ENCODE data around the gene UBE2G2.
"Not testable (repeated sequence)": the region's sequence is repeated elsewhere in the genome, so short reads cannot be mapped to it uniquely, and the experiment has no call there.

The UBE2G2 gene

DNA sequence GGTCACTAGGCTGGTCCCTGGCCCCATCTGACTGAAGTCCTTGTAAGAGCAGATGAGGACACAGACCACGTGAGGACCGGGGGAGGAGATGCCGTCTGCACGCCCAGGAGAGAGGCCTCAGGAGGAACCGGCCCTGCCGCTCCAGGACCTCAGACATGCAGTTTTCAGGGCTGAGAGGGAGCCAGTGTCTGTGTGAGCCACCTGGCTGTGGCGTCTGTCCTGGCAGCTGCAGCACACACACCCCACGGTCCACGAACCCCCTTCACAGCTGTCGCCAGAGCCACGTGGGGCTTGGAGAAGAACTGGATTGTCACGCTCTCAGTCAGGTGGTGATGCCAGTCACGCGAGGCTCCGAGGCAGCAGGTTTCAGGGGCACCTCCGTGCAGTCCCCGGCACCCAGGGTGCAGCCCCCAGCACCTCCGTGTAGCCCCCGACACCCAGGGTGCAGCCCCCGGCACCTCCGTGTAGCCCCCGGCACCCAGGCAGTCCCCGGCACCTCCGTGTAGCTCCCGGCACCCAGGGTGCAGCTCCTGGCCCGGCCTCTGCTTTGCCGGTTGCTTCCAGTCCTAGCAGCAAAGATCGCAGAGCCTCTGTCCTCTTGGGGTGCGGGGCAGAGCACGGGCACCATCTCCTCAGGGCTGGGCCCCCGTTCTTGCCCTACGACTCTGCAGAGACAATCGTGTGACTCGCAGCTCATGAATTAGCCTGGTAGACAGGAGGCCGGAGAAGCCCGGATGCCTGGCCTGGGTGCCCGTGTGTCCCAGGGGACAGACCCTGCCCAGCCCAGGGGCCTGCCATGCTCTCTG is 35.2 kb upstream of the UBE2G2 start:
- no peak for DNase-seq (ENCODE audit: low read depth in 3 of 3, low spot score in 1 of 3)

DNA sequence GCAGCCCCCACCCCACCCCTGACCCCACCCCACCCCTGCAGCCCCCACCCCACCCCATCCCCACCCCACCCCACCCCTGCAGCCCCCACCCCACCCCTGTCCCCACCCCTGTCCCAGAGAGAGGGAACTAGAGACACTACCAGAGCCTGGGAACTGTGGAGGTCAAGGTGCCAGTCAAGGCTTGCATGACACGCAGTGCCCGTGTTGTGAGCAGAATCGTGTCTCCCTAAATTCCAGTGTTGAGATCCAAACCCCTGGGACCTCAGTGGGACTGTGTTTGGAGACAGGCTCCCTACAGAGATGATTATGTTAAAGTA is 34.7 kb upstream of the UBE2G2 start:
- DNase-seq (ENCODE audit: low read depth in 3 of 3, low spot score in 1 of 3): no peak

DNA sequence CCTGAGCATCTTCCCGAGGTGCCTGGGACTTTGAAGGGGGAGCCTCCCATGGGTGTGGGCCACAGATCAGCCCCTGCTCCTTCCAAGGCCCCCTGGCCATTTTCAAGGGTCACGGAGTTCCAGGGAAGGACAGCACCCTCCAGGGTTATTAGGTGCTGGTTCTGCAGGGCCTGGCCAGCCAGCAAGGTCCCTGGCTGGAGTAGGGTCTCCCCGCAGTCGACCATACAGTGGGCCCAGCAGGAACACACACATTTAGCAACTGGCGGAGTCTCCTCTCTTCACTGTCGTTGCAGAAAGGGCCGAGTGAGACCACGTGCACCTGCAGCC is 34.0 kb upstream of the UBE2G2 start:
- no peak for DNase-seq (ENCODE audit: low read depth in 3 of 3, low spot score in 1 of 3)

DNA sequence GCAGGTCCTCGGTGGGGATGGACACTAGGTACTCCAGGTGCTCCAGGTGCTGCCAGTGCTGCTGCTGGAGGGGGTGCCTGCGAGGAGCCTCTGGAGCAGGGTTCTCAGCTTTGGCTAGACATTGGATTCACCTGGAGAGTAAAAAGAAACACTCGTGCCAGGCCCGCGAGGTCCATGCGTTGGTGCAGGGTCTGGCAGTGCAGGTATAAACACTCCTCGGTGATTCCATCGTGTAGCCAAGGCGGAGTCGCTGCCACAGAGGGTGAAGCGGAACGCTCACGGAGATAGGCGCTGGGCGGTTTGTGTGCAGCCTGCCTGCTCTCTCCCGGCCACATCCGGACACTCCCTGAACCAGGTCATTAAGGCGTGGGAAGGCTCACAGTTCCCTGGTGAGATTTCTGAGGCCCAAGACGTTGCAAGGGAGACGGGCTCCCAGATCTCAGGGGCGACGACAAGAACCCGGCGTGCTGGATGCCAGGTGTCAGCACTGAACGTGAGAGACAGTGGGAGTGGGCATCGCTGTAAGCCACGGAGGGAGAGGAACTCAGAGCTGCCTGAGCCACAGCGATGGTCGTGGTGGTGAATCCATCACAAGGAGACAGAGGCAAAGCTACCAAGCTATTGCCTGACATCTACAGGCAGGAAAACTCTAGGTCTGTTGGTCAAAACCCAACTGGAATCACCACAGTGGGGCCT is 33.5 kb upstream of the UBE2G2 start:
- no peak for DNase-seq (ENCODE audit: low read depth in 3 of 3, low spot score in 1 of 3)

DNA sequence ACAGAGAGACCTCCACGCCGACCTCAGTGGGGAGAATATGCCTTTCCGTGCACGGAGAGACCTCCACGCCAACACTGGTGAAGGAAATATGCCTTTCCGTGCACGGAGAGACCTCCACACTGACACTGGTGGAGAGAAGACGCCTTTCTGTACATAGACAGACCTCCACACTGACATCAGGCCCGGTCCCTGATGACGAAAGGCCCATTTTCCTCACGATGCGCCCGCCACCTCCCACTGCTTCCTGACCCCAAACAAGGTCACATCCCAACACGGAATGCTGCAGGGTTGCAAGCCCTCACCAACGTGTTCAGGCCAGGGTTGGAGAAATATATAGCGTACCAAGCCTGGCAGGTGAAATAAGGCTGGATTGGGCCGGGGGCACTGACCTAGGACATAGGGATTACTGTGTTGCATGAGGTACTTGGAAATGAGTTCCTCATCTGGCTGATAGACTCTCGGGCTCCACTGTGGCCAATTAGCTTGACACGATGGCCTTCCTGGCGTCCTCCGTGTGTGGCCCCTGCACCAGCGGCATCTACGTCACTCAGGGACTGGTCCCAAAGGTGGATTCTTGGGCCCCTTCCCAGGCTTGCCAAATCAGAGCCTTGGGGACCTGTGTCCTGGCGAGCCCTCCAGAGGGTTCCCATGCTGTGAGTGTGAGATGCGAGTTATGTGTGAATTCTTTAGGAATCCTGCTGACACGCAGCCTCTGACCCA is 32.8 kb upstream of the UBE2G2 start:
- DNase-seq (ENCODE audit: low read depth in 3 of 3, low spot score in 1 of 3): no peak

DNA sequence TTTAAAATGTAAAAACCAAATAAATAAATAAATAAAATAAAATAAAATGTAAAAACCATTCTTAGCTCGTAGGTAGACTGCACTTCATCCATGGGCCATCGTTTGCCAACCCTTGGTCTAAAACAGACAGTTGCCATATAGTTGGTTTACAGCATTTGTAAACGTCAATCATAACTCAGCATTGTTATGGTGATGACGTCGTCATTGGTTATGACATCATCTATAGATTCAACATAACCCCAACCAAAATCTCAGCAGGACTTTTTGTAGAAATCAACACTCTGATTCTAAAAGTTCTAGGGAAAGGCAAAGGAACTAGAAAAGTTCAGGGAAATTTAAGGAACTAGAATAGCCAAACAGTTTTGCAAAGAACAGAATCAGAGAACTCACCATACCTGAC is 32.0 kb upstream of the UBE2G2 start:
- DNase-seq (ENCODE audit: low read depth in 3 of 3, low spot score in 1 of 3): no peak

DNA sequence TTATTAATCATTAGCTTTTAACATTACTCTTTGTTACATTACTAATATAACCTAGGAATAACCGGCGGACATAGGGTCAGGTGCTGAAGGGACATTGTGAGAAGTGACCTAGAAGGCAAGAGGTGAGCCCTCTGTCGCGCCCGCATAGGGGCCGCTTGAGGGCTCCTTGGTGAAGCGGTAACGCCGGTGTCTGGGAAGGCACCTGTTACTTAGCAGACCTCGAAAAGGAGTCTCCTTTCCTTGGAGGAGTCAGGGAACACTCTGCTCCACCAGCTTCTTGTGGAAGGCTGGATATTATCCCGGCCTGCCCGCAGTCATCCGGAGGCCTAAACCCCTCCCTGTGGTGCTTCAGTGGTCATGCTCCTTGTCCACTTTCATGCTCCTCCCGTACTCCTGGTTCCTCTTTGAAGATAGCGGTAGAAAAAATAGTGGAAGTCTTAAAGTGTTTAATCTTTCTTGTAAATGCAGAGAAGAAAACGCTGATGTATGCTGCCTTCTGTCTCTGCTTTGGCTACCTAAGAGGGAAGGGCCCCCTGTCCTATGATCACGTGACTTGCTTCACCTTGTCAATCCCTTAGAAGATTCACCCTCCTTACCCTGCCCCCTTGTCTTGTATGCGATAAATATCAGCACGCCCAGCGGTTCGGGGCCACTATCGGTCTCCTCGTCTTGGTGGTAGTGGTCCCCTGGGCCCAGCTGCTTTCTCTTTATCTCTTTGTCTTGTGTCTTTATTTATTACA is 31.1 kb upstream of the UBE2G2 start:
- DNase-seq (ENCODE audit: low read depth in 3 of 3, low spot score in 1 of 3): not testable (repeated sequence)

DNA sequence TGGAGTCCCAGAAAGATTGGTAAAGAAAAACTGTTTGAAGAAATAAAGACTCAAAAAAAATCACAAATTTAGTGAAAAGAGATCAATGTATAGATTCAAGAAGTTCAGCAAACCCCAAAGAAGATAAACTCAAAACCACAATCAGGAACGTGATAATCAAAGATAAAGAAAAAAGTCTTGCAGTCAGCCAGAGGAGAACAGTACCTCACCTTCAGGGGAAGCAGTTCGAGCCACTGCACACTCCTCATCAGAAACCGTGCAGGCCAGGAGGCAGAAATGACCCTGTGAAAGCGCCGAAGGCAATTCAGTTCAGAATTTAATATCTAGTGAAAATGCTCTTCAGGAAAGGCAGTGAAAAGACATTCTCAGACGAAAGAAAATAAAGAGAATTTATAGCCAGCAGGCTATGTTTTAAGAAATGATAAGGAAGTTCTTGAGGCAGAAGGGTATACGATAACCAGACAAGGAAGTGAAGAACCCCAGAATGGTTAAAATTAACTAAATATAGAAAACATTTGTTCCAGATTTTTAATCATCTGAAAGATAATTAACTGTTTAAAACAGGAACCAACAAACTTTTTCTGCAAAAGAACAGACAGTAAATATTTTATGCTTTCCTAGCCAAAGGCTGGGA is 29.7 kb upstream of the UBE2G2 start:
- no peak for DNase-seq (ENCODE audit: low read depth in 3 of 3, low spot score in 1 of 3)

DNA sequence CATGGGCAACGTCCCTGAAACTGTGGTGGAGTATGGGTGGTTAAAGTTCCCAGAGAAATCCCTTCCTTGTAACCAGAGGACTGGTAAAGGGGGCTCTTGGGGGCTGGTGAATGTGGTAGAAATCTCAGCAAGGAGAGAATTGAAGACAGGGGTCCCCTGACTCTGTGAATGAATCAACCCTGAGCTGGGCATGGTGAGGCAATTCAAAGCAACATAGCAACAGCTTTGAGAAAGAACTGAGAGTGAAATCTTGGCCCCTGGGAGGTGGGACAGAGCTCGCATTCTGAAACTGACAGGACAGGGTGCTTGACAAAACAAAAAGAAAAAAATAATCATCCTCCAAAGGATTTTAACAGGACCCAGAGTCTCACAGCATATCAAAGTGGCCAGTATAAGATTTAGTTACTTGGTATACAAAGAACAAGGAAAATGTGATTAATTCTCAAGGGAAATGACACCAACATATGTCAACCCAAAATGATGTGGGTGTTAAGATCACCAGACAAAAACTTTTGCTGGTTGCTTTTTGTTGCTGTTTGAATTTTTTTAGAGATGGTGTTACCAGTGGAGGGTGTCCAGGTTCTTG is 28.0 kb upstream of the UBE2G2 start:
- DNase-seq (ENCODE audit: low read depth in 3 of 3, low spot score in 1 of 3): no peak

DNA sequence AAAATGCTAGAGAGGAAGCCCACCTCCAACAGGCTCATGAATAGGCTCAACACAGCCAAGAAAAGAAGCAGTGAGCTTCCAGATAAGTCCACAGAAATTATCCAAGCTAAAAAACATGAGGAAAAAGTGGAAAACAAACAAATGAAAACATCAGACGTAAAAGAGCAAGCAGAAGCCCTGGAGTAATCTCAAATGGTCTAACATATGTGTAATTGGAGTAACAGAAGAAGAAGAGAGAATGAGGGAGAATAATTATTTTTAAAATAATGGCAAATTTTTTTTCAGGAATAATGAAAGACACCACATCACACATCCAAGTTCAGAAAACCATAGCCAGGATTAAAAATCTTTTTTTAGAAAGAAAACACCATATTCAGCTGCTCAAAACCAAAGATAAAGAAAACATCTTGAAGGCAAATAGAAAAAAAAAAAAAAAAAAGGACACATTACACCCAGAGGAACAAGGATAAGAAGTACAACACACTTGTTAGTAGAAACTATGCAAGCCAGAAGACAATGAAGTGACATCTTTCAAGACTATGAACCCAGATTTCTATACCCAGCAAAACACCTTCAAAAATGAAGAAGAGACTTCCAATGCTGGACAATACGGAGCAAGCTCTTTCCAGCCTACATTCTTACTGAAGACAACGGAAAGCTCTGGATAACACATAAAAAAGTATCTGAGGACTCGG is 26.9 kb upstream of the UBE2G2 start:
- DNase-seq (ENCODE audit: low read depth in 3 of 3, low spot score in 1 of 3): no peak

DNA sequence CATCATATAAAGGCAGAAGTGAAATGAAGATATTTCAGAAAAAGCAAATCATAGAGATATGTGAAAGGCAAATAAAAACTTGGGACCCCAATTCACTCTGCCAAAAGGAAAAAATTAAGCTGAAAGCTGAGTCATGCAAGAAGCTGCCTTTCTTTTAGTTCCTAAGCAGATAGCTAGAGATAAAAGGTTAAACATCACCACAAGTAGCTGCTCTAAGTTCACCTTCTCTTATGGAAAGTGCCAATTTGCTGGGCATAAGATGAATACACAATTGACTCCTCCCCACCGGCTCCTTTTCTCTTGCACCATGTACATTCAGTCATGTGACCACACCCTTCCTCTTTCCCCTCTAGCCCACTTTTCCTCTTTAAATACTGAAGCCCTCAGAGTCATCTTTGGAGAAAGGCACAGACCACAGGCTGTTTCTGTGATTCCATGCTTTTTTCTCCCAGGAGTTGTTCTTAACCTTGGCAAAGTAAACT is 21.6 kb upstream of the UBE2G2 start:
- DNase-seq (ENCODE audit: low read depth in 3 of 3, low spot score in 1 of 3): no peak

DNA sequence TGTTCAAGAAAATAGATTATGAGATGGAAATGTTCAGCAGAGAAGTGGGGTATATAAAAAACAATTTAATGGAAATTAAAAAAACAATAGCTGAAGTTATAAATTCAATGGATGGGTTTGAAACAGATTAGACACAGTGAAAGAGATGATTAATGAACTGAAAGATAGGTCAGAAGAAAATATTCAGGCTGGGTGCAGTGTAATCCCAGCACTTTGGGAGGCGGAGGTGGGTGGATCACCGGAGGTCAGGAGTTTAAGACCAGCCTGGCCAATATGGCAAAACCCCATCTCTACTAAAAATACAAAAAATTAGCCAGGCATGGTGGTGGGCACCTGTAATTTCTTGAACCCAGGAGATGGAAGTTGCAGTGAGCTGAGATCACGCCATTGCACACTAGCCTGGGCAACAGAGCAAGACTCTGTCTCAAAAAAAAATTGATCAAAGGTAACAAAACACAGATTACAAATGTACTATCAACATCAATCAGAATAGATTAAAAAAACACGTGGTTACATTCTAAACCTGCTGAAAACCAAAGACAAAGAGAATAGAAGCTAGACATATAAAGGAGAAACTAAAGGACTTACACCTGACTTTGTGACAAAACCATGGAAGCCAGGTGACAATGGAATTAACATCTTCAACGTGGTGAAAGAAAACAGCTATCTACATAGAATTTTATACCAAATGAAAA is 21.0 kb upstream of the UBE2G2 start:
- DNase-seq (ENCODE audit: low read depth in 3 of 3, low spot score in 1 of 3): no peak

DNA sequence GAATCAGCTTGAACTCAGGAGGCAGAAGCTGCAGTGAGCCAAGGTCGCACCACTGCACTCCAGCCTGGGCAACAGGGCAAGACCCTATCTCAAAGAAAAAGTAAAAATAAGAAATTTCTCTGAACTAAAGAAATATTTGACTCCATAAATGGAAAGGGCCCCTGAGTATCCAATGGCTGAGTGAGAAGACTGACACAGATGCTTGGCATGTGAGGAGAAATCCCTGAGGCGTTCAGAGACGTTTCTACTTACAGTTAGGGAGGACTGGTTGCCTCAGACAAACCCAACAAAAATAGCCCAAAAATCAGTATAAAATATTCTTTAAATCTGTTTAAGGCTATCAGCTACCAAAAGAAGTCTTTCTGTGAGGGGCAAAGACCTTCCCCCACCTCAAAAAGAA is 19.2 kb upstream of the UBE2G2 start:
- DNase-seq (ENCODE audit: low read depth in 3 of 3, low spot score in 1 of 3): no peak

DNA sequence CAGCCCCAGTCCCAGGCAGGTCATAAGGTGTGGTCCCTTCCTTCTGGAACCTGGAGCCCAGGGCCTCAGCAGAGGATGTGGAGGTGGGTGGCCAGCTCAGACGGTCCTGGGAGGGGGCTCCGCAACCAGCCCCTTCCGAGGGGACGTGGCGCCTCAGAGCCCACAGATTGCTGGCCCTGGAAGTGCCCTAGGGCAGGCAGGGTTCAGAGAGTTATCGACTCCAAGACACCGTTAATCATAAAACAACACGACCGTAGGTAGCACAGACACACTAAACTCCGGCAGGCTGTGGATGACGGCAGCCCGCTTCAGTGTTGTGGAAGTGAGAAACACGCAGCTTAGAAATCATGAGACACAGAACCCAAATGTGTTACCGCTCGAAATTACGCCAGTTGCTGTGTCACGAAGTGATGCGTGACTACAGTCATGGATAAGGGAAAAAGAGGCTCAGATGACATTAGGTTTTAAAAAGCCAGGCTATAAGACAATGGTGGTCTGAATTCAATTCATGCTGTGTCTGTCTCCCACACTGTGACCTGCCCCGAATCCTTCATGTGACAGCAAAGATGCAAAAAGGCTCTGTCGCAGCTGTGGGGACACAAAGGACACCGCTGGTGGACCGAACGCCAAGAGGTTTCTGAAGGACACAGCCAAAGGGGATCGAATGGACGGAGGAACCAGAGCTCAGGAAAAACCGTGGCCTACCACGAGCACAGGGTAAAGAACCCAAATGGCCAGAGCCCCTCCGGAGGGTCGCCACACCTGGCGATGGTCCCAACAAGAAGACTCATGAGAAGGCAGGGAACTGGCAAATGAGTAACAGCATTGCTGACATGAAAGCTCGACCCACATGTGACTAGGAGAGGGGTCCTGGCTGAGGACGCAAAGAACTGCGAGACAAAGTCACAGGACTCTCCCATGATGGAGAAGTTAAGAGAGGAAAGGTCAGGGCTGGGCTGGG is 17.9 kb upstream of the UBE2G2 start:
- no peak for DNase-seq (ENCODE audit: low read depth in 3 of 3, low spot score in 1 of 3)

DNA sequence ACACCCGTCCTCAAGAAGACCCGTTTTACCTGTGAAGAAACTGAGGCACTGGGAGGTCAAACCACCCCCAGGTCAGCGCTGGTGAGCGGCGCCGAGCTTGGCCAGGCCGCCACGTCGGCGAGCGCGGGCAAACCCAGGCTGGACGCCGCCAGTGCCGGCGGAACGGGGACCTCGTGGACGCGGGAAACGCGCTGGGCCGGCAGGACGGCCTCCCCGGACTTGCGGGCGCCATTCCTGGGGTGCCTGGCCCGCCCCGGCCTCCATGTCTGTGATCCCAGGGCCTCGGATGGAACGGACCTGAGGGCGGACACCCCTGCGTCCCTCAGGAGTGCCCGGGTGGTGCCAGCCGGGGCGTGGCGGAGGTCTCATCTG is 17.0 kb upstream of the UBE2G2 start:
- DNase-seq (ENCODE audit: low read depth in 3 of 3, low spot score in 1 of 3): no peak

DNA sequence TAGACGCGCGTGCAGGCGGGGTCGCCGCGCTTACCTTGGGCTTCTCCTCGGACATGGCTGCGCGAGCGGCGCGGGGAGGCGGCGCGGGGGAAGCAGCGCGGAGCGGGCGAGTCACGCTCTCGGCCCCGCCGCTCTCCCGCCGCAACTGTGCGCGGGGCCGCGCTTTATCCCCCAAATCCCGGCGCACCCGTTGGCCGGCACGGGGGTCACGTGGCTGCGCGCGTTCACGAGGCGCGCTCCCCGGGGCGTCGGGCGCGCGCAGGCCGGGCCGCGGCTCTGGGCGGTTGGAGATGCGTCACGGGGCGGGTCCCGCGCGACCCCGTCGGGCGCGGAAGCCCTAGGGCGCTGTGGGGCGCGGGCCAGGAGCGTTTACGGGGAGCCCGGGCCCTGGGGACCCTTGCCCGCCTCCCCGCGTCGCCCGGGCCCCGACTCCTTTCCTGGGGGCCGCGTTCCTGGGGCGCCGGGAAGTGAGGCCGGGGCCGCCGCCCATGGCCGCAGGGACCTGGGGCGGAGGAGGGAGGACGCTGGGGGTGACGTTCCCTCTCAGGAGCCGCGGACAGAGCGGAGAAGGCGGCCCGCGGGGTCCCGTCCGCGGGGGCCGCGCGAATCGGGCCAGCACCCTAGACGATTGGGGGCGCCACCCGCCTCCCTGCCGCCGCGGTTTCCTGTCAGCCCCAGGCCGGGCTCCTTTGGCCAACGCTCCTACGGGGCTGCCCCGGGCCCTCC is 16.5 kb upstream of the UBE2G2 start, which contains the start of gene SUMO3:
TSS of gene SUMO3 (minus strand) at position 149 of the 726 bp plus-strand sequence. CDS start at position 55, 94 bp downstream.
- peak; percentile 62 to 81 (median 79) for DNase-seq (ENCODE audit: low read depth in 3 of 3, low spot score in 1 of 3)

DNA sequence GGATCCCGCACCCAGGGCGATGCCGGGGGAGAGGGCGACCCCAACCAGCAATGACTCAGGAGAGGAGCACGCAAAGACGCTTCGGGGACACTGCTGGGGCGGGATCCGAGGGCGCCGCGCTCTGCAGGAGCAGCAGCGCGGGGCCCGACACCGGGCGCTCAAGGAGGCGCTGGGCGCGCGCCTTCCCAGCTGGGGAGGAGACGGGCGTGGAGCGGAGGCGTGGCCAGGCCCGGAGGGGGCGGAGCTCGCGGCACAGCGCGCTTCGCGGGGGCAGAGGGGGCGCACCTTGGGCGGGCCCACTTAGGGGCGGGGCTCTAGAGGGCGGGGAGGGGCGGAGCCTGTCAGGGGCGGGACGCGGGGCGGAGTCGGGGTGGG is 15.9 kb upstream of the UBE2G2 start:
- DNase-seq (ENCODE audit: low read depth in 3 of 3, low spot score in 1 of 3): peak; percentile 82 to 91 (median 90)

Data from stimulated activated CD4-positive, alpha-beta T cell treated with anti-CD3 and anti-CD28 coated beads, TNF-alpha, amount 100 ng/mL, for 1 hour (primary cell).